Stimulated activated CD8-positive, alpha-beta memory T cell treated with anti-CD3 and anti-CD28 coated beads, Interleukin-4, amount 100 ng/mL, for 1 hour (primary cell): ENCODE results near the gene KCNE2.
"Not testable (repeated sequence)": the region's sequence is repeated elsewhere in the genome, so short reads cannot be mapped to it uniquely, and the experiment has no call there.

ENCODE experiments used
- DNase-seq, 2 donors: peaks; one replicate each; pipeline ENCODE4 v3.0.0-alpha.2; 2020; ENCODE audit warnings: low read depth in 2 of 2, low spot score in 1 of 2

The KCNE2 gene

GRCh38 chr21:34352556-34352955 lies 11.2 kb upstream of the KCNE2 start:
- DNase-seq = no peak

GRCh38 chr21:34353182-34353581 lies 10.6 kb upstream of the KCNE2 start:
- no peak for DNase-seq

GRCh38 chr21:34354836-34355235 lies 9.0 kb upstream of the KCNE2 start:
- no peak for DNase-seq

GRCh38 chr21:34355570-34355969 lies 8.2 kb upstream of the KCNE2 start:
- DNase-seq = no peak

- no peak for DNase-seq
Measured at GRCh38 chr21:34357889-34358288, 5.9 kb upstream of the KCNE2 start.

GRCh38 chr21:34358866-34359265 lies 4.9 kb upstream of the KCNE2 start:
- no peak for DNase-seq

- no peak for DNase-seq
Measured at GRCh38 chr21:34360488-34361241, 3.1 kb upstream of the KCNE2 start.

GRCh38 chr21:34362136-34362444 lies 1.7 kb upstream of the KCNE2 start:
- no peak for DNase-seq

GRCh38 chr21:34362670-34363069 lies 1.1 kb upstream of the KCNE2 start:
- no peak for DNase-seq

GRCh38 chr21:34364921-34365320 lies 1.1 kb downstream of the KCNE2 start:
- DNase-seq = no peak

GRCh38 chr21:34365809-34366208 lies 2.0 kb downstream of the KCNE2 start:
- no peak for DNase-seq

- peak in 1 of 2 donors; percentile 8 for DNase-seq
Measured at GRCh38 chr21:34367320-34367935, 3.6 kb downstream of the KCNE2 start.

GRCh38 chr21:34369741-34370140 lies 5.9 kb downstream of the KCNE2 start:
- no peak for DNase-seq

- DNase-seq = no peak
Measured at GRCh38 chr21:34372321-34372720, 8.5 kb downstream of the KCNE2 start.

GRCh38 chr21:34374462-34374861 lies 10.7 kb downstream of the KCNE2 start:
- DNase-seq = not testable (repeated sequence)

- DNase-seq = not testable (repeated sequence)
Measured at GRCh38 chr21:34374940-34375618, 11.3 kb downstream of the KCNE2 start, which contains the start of gene SMIM11. Gene SMIM11, plus strand, starts transcription at chr21:34375507. Its CDS starts 3,998 bp downstream, at chr21:34379505.

GRCh38 chr21:34375619-34375972 lies 11.8 kb downstream of the KCNE2 start:
- not testable (repeated sequence) for DNase-seq

- not testable (repeated sequence) for DNase-seq
Measured at GRCh38 chr21:34383138-34383537, 19.3 kb downstream of the KCNE2 start.

- DNase-seq = not testable (repeated sequence)
Measured at GRCh38 chr21:34383724-34384415, 20.1 kb downstream of the KCNE2 start.

- DNase-seq = not testable (repeated sequence)
Measured at GRCh38 chr21:34400522-34400921, 36.7 kb downstream of the KCNE2 start.

GRCh38 chr21:34404742-34405141 lies 40.9 kb downstream of the KCNE2 start:
- not testable (repeated sequence) for DNase-seq

GRCh38 chr21:34405686-34406085 lies 41.9 kb downstream of the KCNE2 start:
- DNase-seq = not testable (repeated sequence)
